CD14-positive monocyte (primary cell): ENCODE data around the gene BACH2. TPM values are rescaled to one million over a fixed set of nuclear protein-coding genes. Genes with fewer than 3 reads are reported as not detected.
A peak's percentile ranks its signal among the peaks of the same experiment; 100 is the strongest.

Source experiments
- DNase-seq, 3 donors: peaks; one replicate each; pipeline ENCODE4 v3.0.0-alpha.2; 2011 to 2022
- H2AFZ ChIP-seq: 2 replicates; pipeline ENCODE4 v1.6.0; 2012; ENCODE audit warnings: mild to moderate bottlenecking, low read depth, low read length, inconsistent platforms; ENCODE audit not compliant: insufficient read depth, poor library complexity, severe bottlenecking
- H3K27ac ChIP-seq, 2 donors: 1 replicate in 1 of 2; 2 replicates in 1 of 2; pipeline ENCODE4 v1.5.1; 2012 to 2013; ENCODE audit warnings: low read length in 2 of 2, control low read depth in 1 of 2, inconsistent platforms in 1 of 2, low read depth in 1 of 2, mild to moderate bottlenecking in 1 of 2
- H3K27me3 ChIP-seq, 2 donors: one replicate each; pipeline versions ENCODE4 v1.6.0 to v1.6.1; 2011 to 2013; ENCODE audit warnings: low read length in 2 of 2; ENCODE audit not compliant: control insufficient read depth in 2 of 2, insufficient read depth in 2 of 2
- H3K36me3 ChIP-seq, 2 donors: replicated peaks in 1 of 2; 1 replicate in 1 of 2; 2 replicates in 1 of 2; pipeline versions ENCODE4 v1.5.1 to v1.6.1; 2012 to 2013; ENCODE audit warnings: low read length in 2 of 2, control low read depth in 1 of 2, inconsistent platforms in 1 of 2, mild to moderate bottlenecking in 1 of 2; ENCODE audit not compliant: insufficient read depth in 2 of 2, control insufficient read depth in 1 of 2
- H3K4me1 ChIP-seq, 2 donors: 1 replicate in 1 of 2; 2 replicates in 1 of 2; pipeline versions ENCODE4 v1.5.1 to v1.6.1; 2012 to 2013; ENCODE audit warnings: low read length in 2 of 2, control low read depth in 1 of 2, inconsistent platforms in 1 of 2, mild to moderate bottlenecking in 1 of 2, moderate library complexity in 1 of 2; ENCODE audit not compliant: insufficient read depth in 2 of 2, control insufficient read depth in 1 of 2
- H3K4me2 ChIP-seq: replicated peaks from 2 replicates; pipeline ENCODE3; 2012; ENCODE audit warnings: low read length, moderate library complexity, mild to moderate bottlenecking; ENCODE audit not compliant: poor library complexity, severe bottlenecking; ENCODE audit errors: extremely low read depth
- H3K4me3 ChIP-seq, 3 experiments: fragments of 200-600 bp in 1 of 3; sonication (generic) in 1 of 3; replicated peaks in 1 of 3; 1 replicate in 2 of 3; 2 replicates in 1 of 3; pipeline ENCODE4 v1.5.1; 2011 to 2013; ENCODE audit warnings: low read length in 3 of 3, mild to moderate bottlenecking in 3 of 3, control low read depth in 2 of 3, low read depth in 2 of 3, inconsistent platforms in 1 of 3, moderate library complexity in 1 of 3
- H3K79me2 ChIP-seq: 2 replicates; pipeline ENCODE4 v1.6.0; 2012; ENCODE audit warnings: mild to moderate bottlenecking, control low read depth, inconsistent platforms, low read length, moderate library complexity; ENCODE audit not compliant: insufficient read depth
- H3K9ac ChIP-seq: 2 replicates; pipeline ENCODE4 v1.6.0; 2017; ENCODE audit warnings: low read length, mild to moderate bottlenecking; ENCODE audit not compliant: insufficient read depth, poor library complexity, severe bottlenecking
- H3K9me3 ChIP-seq, 2 donors: replicated peaks in 1 of 2; 1 replicate in 1 of 2; 2 replicates in 1 of 2; pipeline versions ENCODE4 v1.5.1 to v1.6.1; 2012 to 2013; ENCODE audit warnings: low read length in 2 of 2, control low read depth in 1 of 2; ENCODE audit not compliant: control insufficient read depth in 1 of 2, insufficient read depth in 1 of 2
- H4K20me1 ChIP-seq: 2 replicates; pipeline ENCODE4 v1.6.0; 2012; ENCODE audit warnings: mild to moderate bottlenecking, low read length, control low read depth, moderate library complexity; ENCODE audit not compliant: insufficient read depth
- H3K27ac Mint-ChIP-seq, 7 donors: one replicate each; pipeline ENCODE4 v1.8.0; 2020; ENCODE audit warnings: mild to moderate bottlenecking in 7 of 7, mixed read lengths in 7 of 7, moderate library complexity in 6 of 7, inconsistent platforms in 2 of 7
- H3K27me3 Mint-ChIP-seq, 3 donors: one replicate each; pipeline ENCODE4 v1.8.0; 2021 to 2022; ENCODE audit warnings: low read depth in 3 of 3, mild to moderate bottlenecking in 3 of 3, mixed read lengths in 3 of 3, moderate library complexity in 3 of 3, inconsistent platforms in 1 of 3
- H3K36me3 Mint-ChIP-seq, 2 donors: one replicate each; pipeline ENCODE4 v1.8.0; 2020; ENCODE audit warnings: mixed read lengths in 2 of 2, inconsistent platforms in 1 of 2, mild to moderate bottlenecking in 1 of 2
- H3K4me1 Mint-ChIP-seq: one replicate; pipeline ENCODE4 v1.8.0; 2020; ENCODE audit warnings: mild to moderate bottlenecking, mixed read lengths
- H3K4me3 Mint-ChIP-seq, 2 donors: one replicate each; pipeline ENCODE4 v1.8.0; 2020; ENCODE audit warnings: mild to moderate bottlenecking in 2 of 2, mixed read lengths in 2 of 2, moderate library complexity in 1 of 2
- H3K9me3 Mint-ChIP-seq, 7 donors: one replicate each; pipeline ENCODE4 v1.8.0; 2020 to 2022; ENCODE audit warnings: mixed read lengths in 7 of 7, mild to moderate bottlenecking in 6 of 7, moderate library complexity in 6 of 7, inconsistent platforms in 2 of 7
- WGBS: methylation state at CpG from one replicate; pipeline ENCODE4 v1.1.5; 2013; ENCODE audit warnings: missing lambda C conversion rate; ENCODE audit not compliant: insufficient coverage; 5-methylcytosine and 5-hydroxymethylcytosine counted together
- intact Hi-C, 2 donors: fragments of 100-400 bp; cut with micrococcal nuclease; formaldehyde crosslinking; loops; one replicate each; pipeline versions ENCODE4 v1.15.0 to v1.15.1; 2023
- polyA plus RNA-seq, 3 donors: library from polyadenylated mRNA; depleted of rRNA in 1 of 3; unstranded in 2 of 3; stranded (reverse) in 1 of 3; fragments of 300-500 nt in 2 of 3; fragments of >200 nt in 1 of 3; fragmentation: Illumina TruSeq in 2 of 3; gene quantifications; 1 replicate in 2 of 3; 2 replicates in 1 of 3; pipeline ENCODE4 v1.2.3, GENCODE V29; 2012 to 2021
- TF ChIP-seq, protein P1 (sequence below): fragments of 200-600 bp; IDR thresholded peaks from one replicate; pipeline ENCODE4 v1.8.0; 2022; ENCODE audit warnings: antibody characterized with exemption, mild to moderate bottlenecking

Gene BACH2
- polyA plus RNA-seq, 3 donors: 0.04 to 0.09 (median 0.05) TPM

DNA sequence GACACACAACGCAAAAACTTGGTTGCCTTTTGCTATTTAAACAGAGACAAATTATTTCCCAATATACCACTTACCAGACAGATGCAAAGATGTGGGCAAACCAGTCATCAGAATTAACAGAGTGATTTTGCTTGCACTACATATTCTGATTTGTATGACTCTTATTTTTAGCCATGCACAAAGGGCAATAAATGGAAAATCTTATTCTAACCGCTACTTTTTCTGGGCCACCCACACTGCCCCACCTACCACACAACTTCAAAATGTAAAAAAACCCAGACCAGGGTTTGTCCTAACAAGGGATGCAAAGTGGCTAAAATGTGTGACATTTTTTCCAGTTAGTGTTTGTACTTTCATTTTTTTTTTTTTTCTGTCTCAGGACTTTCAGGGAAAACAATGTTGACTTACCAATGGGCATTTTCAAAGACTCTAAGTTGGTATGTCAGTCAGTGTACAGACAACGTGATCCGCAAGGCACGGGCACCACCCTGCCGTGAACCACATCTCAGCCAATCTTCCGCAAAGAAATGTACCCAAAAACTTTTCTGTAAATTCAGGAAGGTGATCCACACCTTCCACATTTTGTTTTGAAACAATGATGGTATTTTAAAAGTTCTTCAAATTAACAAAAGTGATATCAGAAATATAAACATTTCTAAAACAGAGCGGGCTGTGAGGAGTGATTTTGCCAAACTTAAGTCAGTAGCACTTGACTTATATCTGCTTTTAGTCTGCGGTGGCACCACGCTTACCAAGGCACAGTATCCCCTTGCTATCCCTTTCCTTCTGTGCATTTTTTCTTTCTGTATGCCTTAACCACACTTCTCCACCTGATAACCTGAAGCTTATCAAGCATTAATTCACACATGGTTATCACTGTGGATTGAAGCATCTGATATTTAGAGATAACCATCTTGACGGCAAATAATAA is 216.8 kb downstream of the BACH2 start:
- Mint-ChIP-seq H3K9me3 (no peaks in the 10 kb centered on the region), H3K27ac (no peak overlapping the region), H3K27me3 (no peaks in the 10 kb centered on the region), H3K4me1 (peaks cover 17% of the 10 kb centered on the region), H3K4me3 (peak overlapping the region in 1 of 2 donors; percentile 1), H3K36me3 (no peaks in the 10 kb centered on the region)
- no peaks in the 10 kb centered on the region for H3K36me3 ChIP-seq
- no peaks in the 10 kb centered on the region for H3K27me3 ChIP-seq
- H3K9me3 ChIP-seq: no peaks in the 10 kb centered on the region
- no peak for DNase-seq
- H3K27ac ChIP-seq: no peak overlapping the region
- H3K79me2 ChIP-seq: no peaks in the 10 kb centered on the region
- 74% methylated on average over 3 of the region's 11 CpGs for WGBS
- no peaks in the 10 kb centered on the region for H4K20me1 ChIP-seq
- intact Hi-C loops: no loop called here
- no peak overlapping the region for H3K4me2 ChIP-seq
- H3K9ac ChIP-seq: no peak overlapping the region
- H2AFZ ChIP-seq: no peak overlapping the region
- TF ChIP-seq, protein P1, sequence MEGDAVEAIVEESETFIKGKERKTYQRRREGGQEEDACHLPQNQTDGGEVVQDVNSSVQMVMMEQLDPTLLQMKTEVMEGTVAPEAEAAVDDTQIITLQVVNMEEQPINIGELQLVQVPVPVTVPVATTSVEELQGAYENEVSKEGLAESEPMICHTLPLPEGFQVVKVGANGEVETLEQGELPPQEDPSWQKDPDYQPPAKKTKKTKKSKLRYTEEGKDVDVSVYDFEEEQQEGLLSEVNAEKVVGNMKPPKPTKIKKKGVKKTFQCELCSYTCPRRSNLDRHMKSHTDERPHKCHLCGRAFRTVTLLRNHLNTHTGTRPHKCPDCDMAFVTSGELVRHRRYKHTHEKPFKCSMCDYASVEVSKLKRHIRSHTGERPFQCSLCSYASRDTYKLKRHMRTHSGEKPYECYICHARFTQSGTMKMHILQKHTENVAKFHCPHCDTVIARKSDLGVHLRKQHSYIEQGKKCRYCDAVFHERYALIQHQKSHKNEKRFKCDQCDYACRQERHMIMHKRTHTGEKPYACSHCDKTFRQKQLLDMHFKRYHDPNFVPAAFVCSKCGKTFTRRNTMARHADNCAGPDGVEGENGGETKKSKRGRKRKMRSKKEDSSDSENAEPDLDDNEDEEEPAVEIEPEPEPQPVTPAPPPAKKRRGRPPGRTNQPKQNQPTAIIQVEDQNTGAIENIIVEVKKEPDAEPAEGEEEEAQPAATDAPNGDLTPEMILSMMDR: no peak
- H3K4me1 ChIP-seq: peaks cover 13 to 17% of the 10 kb centered on the region in 2 donors
- no peak overlapping the region for H3K4me3 ChIP-seq

DNA sequence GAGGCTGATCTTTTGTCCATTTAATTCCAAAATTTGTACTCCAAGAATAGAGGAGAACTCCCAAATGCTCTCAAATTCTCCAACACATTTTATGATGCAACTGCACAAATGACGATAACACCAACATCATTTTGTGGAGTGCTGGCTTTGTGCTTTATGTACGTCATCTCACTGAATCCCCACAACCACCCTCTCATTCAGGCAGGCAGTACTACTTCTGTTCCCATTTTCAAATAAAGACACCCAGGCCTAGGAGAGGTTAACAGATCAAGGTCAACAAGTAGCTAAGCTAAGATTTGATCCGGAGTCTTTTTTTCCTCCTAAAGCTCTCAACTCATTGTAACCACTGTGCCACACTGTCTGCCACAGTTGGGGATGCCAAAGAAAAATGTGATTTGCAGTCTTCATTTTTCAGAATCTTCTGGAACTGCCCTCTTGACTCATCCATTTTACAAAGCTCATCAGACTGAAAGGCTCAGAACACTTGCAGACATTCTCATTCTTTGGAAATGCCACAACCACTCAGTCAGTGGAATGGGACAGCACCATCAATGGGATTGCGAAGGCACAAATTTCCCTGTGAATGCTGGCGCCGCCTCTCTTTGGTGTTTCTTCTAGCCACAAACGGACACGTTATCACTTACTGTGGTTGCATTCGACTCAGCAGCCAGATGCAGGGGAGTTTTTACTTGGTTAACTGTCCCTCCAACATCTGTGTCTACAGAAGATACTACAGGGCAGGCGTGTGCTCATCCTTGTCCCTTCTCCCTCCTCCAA is 217.9 kb downstream of the BACH2 start:
- Histone ChIP-seq H4K20me1 (no peaks in the 10 kb centered on the region), H3K27ac (no peak overlapping the region), H3K27me3 (no peaks in the 10 kb centered on the region), H3K4me3 (no peak overlapping the region), H3K79me2 (no peaks in the 10 kb centered on the region), H2AFZ (no peak overlapping the region), H3K4me1 (peaks cover 6% of the 10 kb centered on the region in 2 donors), H3K9me3 (no peaks in the 10 kb centered on the region), H3K4me2 (no peak overlapping the region), H3K9ac (no peak overlapping the region), H3K36me3 (no peaks in the 10 kb centered on the region)
- TF ChIP-seq, protein P1: no peak
- peaks cover 8% of the 10 kb centered on the region for H3K4me1 Mint-ChIP-seq
- no peak overlapping the region for H3K4me3 Mint-ChIP-seq
- H3K27ac Mint-ChIP-seq: no peak overlapping the region
- 85% methylated on average over 7 of the region's 10 CpGs for WGBS
- no peaks in the 10 kb centered on the region for H3K36me3 Mint-ChIP-seq
- H3K9me3 Mint-ChIP-seq: no peaks in the 10 kb centered on the region
- intact Hi-C loops: no loop called here
- H3K27me3 Mint-ChIP-seq: no peaks in the 10 kb centered on the region
- no peak for DNase-seq
